Right renal pelvis (tissue), 4 donors: ENCODE results near the gene HLA-F. TPM values are rescaled to one million over a fixed set of nuclear protein-coding genes. Genes with fewer than 3 reads are reported as not detected.

Experiments
- DNase-seq, 4 donors: peaks; one replicate each; pipeline ENCODE4 v3.0.0-alpha.2; 2013; ENCODE audit warnings: low read depth in 4 of 4, low spot score in 3 of 4, missing footprints in 1 of 4
- polyA plus RNA-seq, 4 donors: library from polyadenylated mRNA; unstranded; fragments of 120-200 nt; gene quantifications; one replicate each; pipeline ENCODE4 v1.2.1, GENCODE V29; 2013; ENCODE audit not compliant: insufficient read length in 4 of 4

The HLA-F gene
- polyA plus RNA-seq, 4 donors = 5.4 to 6.7 (median 5.9) TPM

DNA sequence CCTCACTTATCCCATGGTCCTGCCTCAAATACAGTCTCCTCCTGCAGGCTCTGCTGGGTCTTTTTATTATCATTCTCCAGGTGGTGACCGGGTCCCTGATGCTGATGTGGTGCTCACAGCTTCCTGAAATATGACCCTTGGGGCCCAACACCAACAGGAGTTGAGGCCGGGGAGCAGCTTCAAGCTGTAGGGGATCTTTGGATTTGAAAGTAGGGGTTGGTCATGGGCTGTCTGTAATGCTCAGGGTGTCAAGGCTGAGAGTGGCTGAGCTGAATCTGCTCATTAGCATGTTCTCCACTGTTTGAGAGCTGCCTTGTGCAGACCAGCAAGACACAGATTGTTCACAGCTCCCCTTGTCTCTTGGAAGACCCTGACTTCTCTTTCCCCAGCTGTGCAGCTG lies 35.5 kb downstream of the HLA-F start:
- no peak for DNase-seq

- no peak for DNase-seq
These were observed 36.2 kb downstream of the HLA-F start for GRCh38 chr6:29759457-29759856.

DNA sequence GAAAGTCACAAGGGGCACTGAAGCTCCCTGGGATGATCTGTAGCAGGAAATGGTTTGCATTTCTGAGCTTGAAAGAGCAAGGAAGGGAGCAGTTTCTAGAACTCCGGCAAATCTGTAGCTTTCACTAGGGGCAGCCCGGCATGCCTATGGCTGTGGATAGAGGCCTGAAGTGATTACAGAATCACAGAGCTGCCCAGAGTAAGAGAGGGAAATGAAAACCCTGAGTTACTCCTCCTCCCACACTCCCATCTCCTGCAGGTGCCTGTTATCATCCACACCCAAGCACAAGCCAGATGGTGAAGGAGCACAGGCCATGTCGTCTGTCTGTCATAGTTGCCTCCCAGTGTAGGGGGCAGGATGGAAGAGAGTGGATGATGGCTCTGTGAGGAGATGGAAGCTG lies 37.1 kb downstream of the HLA-F start:
- DNase-seq = no peak

- no peak for DNase-seq
These were observed 38.8 kb downstream of the HLA-F start for GRCh38 chr6:29762051-29762450.

DNA sequence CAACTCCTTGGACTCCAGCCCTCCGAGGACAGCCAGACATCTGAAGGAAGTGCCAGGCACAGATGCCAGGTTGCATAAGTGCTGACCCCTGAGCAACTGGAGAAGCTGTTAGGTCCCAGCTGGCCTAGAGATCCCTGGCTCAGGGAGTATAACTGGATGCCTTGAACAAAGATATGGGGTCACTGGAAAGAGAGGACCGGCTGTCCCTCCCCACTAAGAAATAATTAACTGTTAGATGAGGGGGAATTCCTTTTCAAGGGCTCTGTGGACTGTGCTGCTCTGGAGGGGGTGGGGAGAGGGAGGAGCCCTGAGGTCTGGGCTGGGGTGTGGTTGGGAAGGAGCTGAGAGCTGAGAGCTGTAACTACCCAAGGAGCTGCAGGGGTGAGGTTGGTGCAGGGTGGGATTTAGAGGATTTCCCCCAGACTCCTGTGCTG lies 39.6 kb downstream of the HLA-F start:
- DNase-seq = no peak

DNA sequence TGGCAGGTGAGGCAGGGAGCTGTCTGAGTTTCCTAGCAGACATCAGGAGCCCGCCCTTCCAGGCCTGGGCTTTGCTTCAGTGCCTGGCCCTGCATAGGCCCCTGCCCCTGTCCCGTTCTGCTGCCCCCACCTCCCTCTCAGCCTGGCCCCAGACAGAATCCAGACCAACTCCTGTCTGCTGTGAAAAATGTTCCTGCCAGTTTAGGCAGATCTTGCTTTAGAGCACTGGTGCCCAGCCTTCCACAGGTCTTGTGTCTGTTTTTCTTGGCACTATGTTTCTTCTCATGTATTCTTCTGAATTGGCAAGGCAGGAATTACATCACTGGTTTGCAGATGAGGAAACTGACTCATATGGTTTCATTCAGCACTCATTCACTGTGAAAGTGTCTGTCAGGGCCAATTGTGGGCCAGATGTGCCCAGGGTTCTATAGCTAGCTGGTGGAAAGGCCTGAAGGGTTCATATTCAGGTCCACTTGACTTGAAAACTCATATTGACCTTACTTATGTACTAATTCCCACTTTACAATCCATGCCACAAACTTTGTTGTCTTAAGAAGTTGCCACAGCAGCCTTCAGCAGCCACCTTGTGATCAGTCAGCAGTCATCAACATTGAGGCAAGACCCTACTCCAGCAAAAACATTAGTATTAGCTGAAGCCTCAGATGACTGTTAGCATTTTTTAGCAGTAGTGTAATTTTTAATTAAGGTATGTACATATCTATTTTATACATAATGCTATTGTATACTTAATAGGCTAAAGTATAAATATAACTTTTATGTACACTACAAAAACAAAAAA lies 40.5 kb downstream of the HLA-F start:
- DNase-seq = no peak

- no peak for DNase-seq
These were observed 41.4 kb downstream of the HLA-F start for GRCh38 chr6:29764422-29765196.

- no peak for DNase-seq
These were observed 46.1 kb downstream of the HLA-F start for GRCh38 chr6:29769336-29769735.

GRCh38 chr6:29770306-29770705 lies 47.1 kb downstream of the HLA-F start:
- DNase-seq = no peak

DNA sequence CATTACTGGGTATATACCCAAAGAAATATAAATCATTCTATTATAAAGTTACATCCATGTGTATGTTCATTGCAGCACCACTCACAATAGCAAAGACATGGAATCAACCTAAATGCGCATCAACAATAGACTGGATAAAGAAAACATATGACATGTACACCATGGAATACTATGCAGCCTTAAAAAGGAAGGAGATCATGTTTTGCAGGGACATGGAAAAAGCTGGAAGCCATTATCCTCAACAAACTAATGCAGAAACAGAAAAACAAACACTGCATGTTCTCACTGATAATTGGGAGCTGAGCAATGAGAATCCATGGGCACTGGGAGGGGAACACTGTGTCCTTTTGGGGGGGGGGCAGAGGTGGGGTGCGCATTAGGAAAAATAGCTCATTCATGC lies 53.5 kb downstream of the HLA-F start:
- no peak for DNase-seq

Other genes with a start within 250 kb of the HLA-F start
- not detected for gene MAS1L, start 235.5 kb upstream of the HLA-F start, polyA plus RNA-seq
- 1 to 10 TPM in 2 of 4 donors, under 1 TPM in 2; 0.70 to 2.1 (median 1.4) TPM for gene UBD, start 163.7 kb upstream of the HLA-F start, polyA plus RNA-seq
- under 1 TPM in 3 of 4 donors, not detected in 1; 0.12 to 0.17 (median 0.16) TPM for gene OR2H2, start 138.3 kb upstream of the HLA-F start, polyA plus RNA-seq
- 10 to 100 TPM; 57.5 to 81.1 (median 59.3) TPM for gene GABBR1, start 90.3 kb upstream of the HLA-F start, polyA plus RNA-seq
- under 1 TPM in 1 of 4 donors, not detected in 3; 0.06 TPM for gene MOG, start 66.3 kb upstream of the HLA-F start, polyA plus RNA-seq
- under 1 TPM in 3 of 4 donors, not detected in 1; 0.14 to 0.19 (median 0.15) TPM for gene ZFP57, start 42.3 kb upstream of the HLA-F start, polyA plus RNA-seq
- 10 to 100 TPM in 1 of 4 donors, 1 to 10 TPM in 2, under 1 TPM in 1; 0.53 to 11.2 (median 4.6) TPM for gene HLA-G, start 104.4 kb downstream of the HLA-F start, polyA plus RNA-seq
- gene HLA-A, start 219.1 kb downstream of the HLA-F start, polyA plus RNA-seq = 100 to 1,000 TPM; 174 to 217 (median 213) TPM